ENCODE results near the gene DNAJC19.

Gene DNAJC19

GRCh38 chr3:180961552-180961951 lies 28.0 kb downstream of the DNAJC19 start:
- DNase-seq (ENCODE audit: low read depth in 3 of 3) = no peak

GRCh38 chr3:180961087-180961486 lies 28.4 kb downstream of the DNAJC19 start:
- DNase-seq (ENCODE audit: low read depth in 3 of 3) = no peak

DNA sequence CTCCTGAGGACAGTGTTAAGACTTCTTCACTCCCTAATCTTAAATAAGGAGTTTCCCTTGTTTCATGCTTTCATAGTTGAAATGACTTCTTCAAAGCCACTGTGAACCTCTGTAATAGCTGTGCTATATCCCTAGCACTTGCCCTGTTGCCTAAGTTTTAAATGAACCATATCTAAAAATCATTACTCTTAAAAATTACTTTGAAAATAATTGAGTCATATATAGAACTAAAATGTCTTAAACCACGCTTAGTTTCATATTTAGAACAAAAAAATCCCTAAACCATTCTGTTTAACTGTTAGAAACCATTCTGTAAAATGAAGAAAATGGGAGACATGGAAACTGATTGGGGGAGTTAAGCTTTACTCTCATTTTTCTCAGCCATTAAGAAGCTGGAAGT lies 29.8 kb downstream of the DNAJC19 start:
- no peak for DNase-seq (ENCODE audit: low read depth in 3 of 3)

DNA sequence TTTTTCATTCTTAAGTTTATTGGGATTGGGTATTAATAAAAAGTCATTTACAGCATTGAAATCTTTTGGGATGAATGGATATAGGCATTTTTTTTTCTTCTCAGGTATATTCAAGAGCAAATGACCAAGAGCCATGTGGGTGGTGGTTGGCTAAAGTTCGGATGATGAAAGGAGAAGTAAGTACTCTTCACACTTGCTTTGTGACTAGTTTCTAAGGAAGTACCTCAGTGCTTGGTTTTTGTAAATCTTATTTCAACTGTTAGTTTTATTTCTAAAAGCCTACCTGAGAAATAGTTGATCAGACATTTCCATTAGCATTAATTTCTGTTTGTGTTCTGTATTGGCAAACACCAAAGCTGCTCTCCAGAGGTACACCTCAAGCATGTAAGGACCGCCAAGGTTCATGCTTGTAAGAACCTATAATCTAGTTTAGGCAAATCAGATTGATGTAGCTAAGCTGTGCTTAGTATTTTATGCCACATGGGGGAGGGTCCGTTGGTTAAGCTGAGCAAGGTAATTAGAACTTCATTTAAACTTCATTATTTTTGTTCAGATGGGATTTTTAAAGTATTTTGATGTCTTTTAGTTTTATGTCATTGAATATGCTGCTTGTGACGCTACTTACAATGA lies 41.7 kb downstream of the DNAJC19 start:
- DNase-seq (ENCODE audit: low read depth in 3 of 3) = no peak

DNA sequence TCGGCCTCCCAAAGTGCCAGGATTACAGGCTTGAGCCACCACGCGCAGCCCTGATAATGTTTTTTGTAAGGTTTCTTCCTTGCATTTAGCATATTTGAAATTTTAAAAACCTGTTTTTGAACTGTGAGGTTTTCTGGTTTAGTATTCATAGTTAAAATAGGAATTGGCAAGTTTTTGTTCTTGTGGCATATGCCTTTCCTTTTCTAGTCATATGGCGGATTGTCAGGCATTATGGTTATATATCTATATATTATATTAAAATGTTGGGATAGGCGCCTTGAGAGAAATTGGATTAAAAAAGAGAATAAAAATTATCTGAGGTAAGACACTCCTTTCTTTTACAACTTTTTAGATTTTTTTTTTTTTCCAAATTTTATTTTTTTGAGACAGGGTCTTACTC lies 48.7 kb downstream of the DNAJC19 start:
- DNase-seq (ENCODE audit: low read depth in 3 of 3) = no peak

DNA sequence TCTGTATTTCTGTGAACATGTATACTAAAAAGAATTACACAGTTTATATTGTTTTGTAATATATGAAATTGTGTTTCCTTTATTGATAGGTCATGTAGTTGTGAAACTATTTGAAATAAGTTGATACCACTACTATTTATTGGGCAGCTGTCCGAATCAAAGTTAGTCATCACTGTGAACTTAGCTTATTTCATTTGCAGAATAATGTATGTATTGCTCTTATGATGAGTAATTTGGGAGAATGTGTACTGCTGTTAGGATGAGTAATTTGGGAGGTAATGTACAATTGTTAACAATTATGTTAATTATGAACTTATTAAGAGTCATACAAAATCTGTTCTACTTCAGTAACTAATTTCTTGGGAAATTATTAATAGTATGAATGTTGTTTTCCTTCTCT lies 54.9 kb downstream of the DNAJC19 start:
- no peak for DNase-seq (ENCODE audit: low read depth in 3 of 3)
